Naive B cell (primary cell): ENCODE results near the gene ZMYND19. TPM values are rescaled to one million over a fixed set of nuclear protein-coding genes. Genes with fewer than 3 reads are reported as not detected.
"Not testable (repeated sequence)": the region's sequence is repeated elsewhere in the genome, so short reads cannot be mapped to it uniquely, and the experiment has no call there.

ENCODE experiments used
- ATAC-seq, 2 donors: fragments of 150-1000 bp; cut with Tn5 transposase; 2 replicates each; pipeline ENCODE4 v1.10.0; 2021; ENCODE audit warnings: low read depth in 2 of 2, mild to moderate bottlenecking in 2 of 2, moderate library complexity in 2 of 2
- DNase-seq: peaks from one replicate; pipeline ENCODE4 v3.0.0; 2022
- H3K27ac Mint-ChIP-seq, 6 donors: one replicate each; pipeline ENCODE4 v1.8.0; 2020 to 2022; ENCODE audit warnings: mild to moderate bottlenecking in 6 of 6, mixed read lengths in 6 of 6, moderate library complexity in 5 of 6, inconsistent platforms in 2 of 6
- H3K27me3 Mint-ChIP-seq, 3 donors: one replicate each; pipeline ENCODE4 v1.8.0; 2021 to 2022; ENCODE audit warnings: mixed read lengths in 3 of 3, mild to moderate bottlenecking in 1 of 3
- H3K36me3 Mint-ChIP-seq, 2 donors: one replicate each; pipeline ENCODE4 v1.8.0; 2020 to 2022; ENCODE audit warnings: mixed read lengths in 2 of 2, inconsistent platforms in 1 of 2, mild to moderate bottlenecking in 1 of 2
- H3K4me1 Mint-ChIP-seq, 3 donors: one replicate each; pipeline ENCODE4 v1.8.0; 2020 to 2022; ENCODE audit warnings: mixed read lengths in 3 of 3, inconsistent platforms in 1 of 3, mild to moderate bottlenecking in 1 of 3, moderate library complexity in 1 of 3
- H3K4me3 Mint-ChIP-seq, 8 donors: one replicate each; pipeline ENCODE4 v1.8.0; 2020 to 2022; ENCODE audit warnings: mild to moderate bottlenecking in 8 of 8, mixed read lengths in 8 of 8, moderate library complexity in 8 of 8, inconsistent platforms in 2 of 8
- H3K9me3 Mint-ChIP-seq, 7 donors: one replicate each; pipeline ENCODE4 v1.8.0; 2020 to 2022; ENCODE audit warnings: mixed read lengths in 7 of 7, mild to moderate bottlenecking in 5 of 7, inconsistent platforms in 2 of 7, moderate library complexity in 1 of 7
- polyA plus RNA-seq, 6 donors: library from polyadenylated mRNA; unstranded; fragments of 300-500 nt; fragmentation: Illumina TruSeq; gene quantifications; one replicate each; pipeline ENCODE4 v1.2.3, GENCODE V29; 2021; ENCODE audit warnings: low read depth in 6 of 6

Gene ZMYND19
- polyA plus RNA-seq: 10 to 100 TPM in 1 of 6 donors, 1 to 10 TPM in 5; 4.2 to 13.3 (median 7.2) TPM

DNA sequence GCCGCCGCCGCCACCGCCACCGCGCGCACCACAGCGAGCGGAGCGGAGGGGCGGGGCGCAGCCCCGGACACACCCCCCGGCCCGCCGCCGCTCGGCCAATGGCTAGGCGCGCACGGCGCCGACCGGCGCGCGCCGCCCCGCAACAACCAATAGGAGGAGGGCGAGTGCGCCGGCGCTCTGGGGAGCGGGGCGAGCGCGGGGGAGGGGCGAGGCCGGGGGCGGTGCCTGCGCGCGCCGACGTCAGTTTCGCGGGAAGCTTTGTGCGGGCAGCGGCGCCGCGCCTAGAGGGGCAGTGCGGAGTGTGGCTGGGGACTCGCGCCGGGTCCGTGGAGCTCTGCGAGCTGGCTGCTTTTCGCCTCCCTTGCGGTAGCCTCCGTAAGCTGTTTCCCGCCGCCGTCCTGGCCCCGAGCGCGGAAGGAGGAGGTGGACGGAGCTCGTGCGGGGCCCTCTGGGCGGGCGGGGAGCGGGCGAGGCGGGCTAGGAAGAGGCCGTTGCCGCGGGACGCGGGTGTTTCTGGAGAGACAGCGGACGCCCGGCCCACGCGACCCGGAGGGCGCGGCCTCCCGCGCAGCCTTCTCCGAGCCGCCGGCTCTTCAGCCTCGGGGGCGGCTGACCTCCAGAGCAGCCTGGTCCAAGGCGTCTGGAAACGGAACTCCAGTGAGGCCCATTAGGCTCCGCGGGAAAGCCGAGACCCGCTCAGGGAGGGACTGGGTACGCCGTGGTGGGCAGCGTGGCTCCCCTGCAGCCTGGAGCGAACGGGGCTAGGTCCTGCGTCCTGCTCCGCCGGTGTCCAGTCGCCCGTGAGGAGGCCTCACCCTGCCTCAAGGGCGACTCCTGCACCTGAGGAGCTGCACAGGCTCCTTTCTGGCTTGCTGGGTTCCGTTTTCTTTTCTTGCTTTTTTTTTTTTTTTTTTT lies at the start of gene ZMYND19:
Gene ZMYND19 (minus strand): TSS at position 44 of the 915 bp plus-strand sequence. CDS start 249 bp downstream, outside the sequence.
- DNase-seq: peak; percentile 92
- peaks cover 12 to 27% (median 14%) of the 10 kb centered on the region in 3 donors for H3K4me1 Mint-ChIP-seq
- no peaks in the 10 kb centered on the region for H3K9me3 Mint-ChIP-seq

GRCh38 chr9:137639303-137640051 lies 49.2 kb upstream of the ZMYND19 start:
- H3K27ac Mint-ChIP-seq: peak overlapping the region; percentile 69 to 92 (median 90)
- peaks cover 31 to 64% (median 49%) of the 10 kb centered on the region in 3 donors for H3K4me1 Mint-ChIP-seq
- DNase-seq: no peak
- peaks cover 0 to 16% of the 10 kb centered on the region in 2 donors for H3K36me3 Mint-ChIP-seq
- peak overlapping the region; percentile 24 to 87 (median 77) for H3K4me3 Mint-ChIP-seq
- no peaks in the 10 kb centered on the region for H3K27me3 Mint-ChIP-seq
- peak; percentile 81 to 83 for ATAC-seq
- H3K9me3 Mint-ChIP-seq: no peaks in the 10 kb centered on the region

More for the DNA sequence above, at the start of gene ZMYND19:
- Mint-ChIP-seq H3K27me3 (no peaks in the 10 kb centered on the region), H3K27ac (peak within 1 kb of the TSS; percentile 91 to 98 (median 94)), H3K4me3 (peak within 1 kb of the TSS; percentile 92 to 98 (median 96)), H3K36me3 (peaks cover 6 to 8% of the 10 kb centered on the region in 2 donors)
- peak; percentile 95 to 96 for ATAC-seq

- no peak for DNase-seq
- Mint-ChIP-seq H3K27me3 (no peaks in the 10 kb centered on the region), H3K4me3 (peak overlapping the region; percentile 5 to 87 (median 60)), H3K4me1 (peaks cover 34 to 71% (median 57%) of the 10 kb centered on the region in 3 donors), H3K27ac (peak overlapping the region in 5 of 6 donors; percentile 10 to 88 (median 74)), H3K36me3 (peaks cover 0 to 13% of the 10 kb centered on the region in 2 donors), H3K9me3 (no peaks in the 10 kb centered on the region)
- ATAC-seq: no peak
These were observed 48.4 kb upstream of the ZMYND19 start for GRCh38 chr9:137638680-137639079.

- H3K9me3 Mint-ChIP-seq: no peaks in the 10 kb centered on the region
- H3K36me3 Mint-ChIP-seq: peaks cover 0 to 7% of the 10 kb centered on the region in 2 donors
- DNase-seq (no peak), ATAC-seq (no peak)
- peaks cover 45 to 75% (median 63%) of the 10 kb centered on the region in 3 donors for H3K4me1 Mint-ChIP-seq
- no peak overlapping the region for H3K4me3 Mint-ChIP-seq
- H3K27me3 Mint-ChIP-seq: no peaks in the 10 kb centered on the region
- H3K27ac Mint-ChIP-seq: peak overlapping the region in 1 of 6 donors; percentile 82
These were observed 43.7 kb upstream of the ZMYND19 start for GRCh38 chr9:137634016-137634415.

DNA sequence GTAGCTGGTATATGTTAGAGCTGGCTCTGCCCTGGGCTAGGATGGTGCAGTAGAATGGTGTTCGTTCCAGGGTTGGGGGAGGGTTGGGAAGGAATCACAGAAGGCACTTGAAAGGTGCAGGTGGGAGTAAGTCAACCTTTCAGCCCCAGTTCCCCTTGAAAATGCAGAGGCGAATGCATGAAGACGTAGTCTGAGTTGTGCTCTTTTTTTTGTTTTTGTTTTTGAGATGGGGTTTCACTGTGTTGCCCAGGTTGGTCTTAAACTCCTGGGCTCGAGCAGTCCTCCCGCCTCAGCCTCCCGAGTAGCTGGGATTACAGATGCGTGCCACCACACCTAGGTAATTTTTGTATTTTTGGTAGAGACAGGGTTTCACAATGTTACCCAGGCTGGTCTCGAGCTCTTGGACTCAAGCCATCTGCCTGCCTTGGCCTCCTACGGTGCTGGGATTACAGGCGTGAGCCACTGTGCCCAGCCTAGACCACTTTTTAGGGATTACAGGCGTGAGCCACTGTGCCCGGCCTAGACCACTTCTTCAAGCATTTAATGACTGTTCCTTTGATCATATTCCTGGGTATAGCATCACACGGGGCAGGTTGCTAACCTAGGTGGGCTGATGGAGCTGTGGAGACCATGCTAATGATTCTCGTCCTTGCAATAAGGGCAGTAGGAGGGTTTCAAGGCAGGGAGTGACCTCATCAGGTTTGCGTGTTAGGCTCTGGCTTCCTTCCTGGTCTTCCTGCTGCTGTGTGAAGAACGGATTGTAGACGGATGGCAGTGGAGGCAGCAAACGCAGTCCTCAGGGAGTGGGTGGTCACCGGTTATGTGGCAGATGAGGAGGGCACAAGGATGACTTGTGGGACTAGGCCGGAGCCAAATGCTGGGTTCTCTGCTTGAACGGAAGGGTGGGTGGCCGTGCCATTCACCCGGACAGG lies 42.2 kb upstream of the ZMYND19 start:
- DNase-seq: no peak
- Mint-ChIP-seq H3K36me3 (peaks cover 0 to 7% of the 10 kb centered on the region in 2 donors), H3K4me3 (peak overlapping the region in 5 of 8 donors; percentile 13 to 61 (median 40)), H3K27me3 (no peaks in the 10 kb centered on the region), H3K27ac (peak overlapping the region; percentile 61 to 92 (median 73)), H3K4me1 (peaks cover 50 to 77% (median 70%) of the 10 kb centered on the region in 3 donors), H3K9me3 (no peaks in the 10 kb centered on the region)
- ATAC-seq: no peak

GRCh38 chr9:137631345-137632229 lies 41.3 kb upstream of the ZMYND19 start:
- H3K27me3 Mint-ChIP-seq: no peaks in the 10 kb centered on the region
- ATAC-seq: no peak
- H3K36me3 Mint-ChIP-seq: peaks cover 0 to 7% of the 10 kb centered on the region in 2 donors
- H3K4me1 Mint-ChIP-seq: peaks cover 50 to 72% (median 67%) of the 10 kb centered on the region in 3 donors
- peak overlapping the region in 3 of 8 donors; percentile 33 to 42 (median 40) for H3K4me3 Mint-ChIP-seq
- no peak for DNase-seq
- no peaks in the 10 kb centered on the region for H3K9me3 Mint-ChIP-seq
- H3K27ac Mint-ChIP-seq: peak overlapping the region in 5 of 6 donors; percentile 61 to 81 (median 67)

DNA sequence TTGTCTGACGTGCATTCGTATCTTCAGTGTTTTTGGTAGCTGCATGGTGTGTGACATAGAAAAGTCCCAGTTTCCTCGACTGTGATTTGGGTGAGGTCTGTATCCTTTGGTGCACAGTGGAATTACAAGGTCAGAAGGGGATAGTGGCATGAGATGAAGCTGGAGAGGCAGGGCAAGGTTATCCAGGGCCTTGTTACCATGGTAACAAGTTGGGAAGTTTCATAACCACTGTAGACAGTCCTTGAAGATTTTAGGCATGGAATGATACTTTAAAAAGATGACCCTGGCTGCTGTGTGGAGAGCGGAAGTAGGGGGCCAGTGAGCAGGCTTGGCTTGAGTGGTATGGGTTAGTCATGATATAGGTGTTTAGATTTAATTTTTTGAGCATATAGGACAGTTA lies 40.4 kb upstream of the ZMYND19 start:
- DNase-seq (no peak), ATAC-seq (peak in 1 of 2 donors; percentile 44)
- Mint-ChIP-seq H3K27me3 (no peaks in the 10 kb centered on the region), H3K4me3 (peak overlapping the region in 5 of 8 donors; percentile 5 to 41 (median 26)), H3K4me1 (peaks cover 50 to 69% (median 66%) of the 10 kb centered on the region in 3 donors), H3K27ac (peak overlapping the region in 5 of 6 donors; percentile 2 to 80 (median 44)), H3K9me3 (no peaks in the 10 kb centered on the region), H3K36me3 (peaks cover 0 to 7% of the 10 kb centered on the region in 2 donors)

GRCh38 chr9:137630126-137630525 lies 39.8 kb upstream of the ZMYND19 start:
- H3K27me3 Mint-ChIP-seq: no peaks in the 10 kb centered on the region
- ATAC-seq (no peak), DNase-seq (no peak)
- H3K36me3 Mint-ChIP-seq: peaks cover 0 to 7% of the 10 kb centered on the region in 2 donors
- H3K27ac Mint-ChIP-seq: peak overlapping the region in 4 of 6 donors; percentile 20 to 80 (median 37)
- no peaks in the 10 kb centered on the region for H3K9me3 Mint-ChIP-seq
- H3K4me1 Mint-ChIP-seq: peaks cover 56 to 74% (median 72%) of the 10 kb centered on the region in 3 donors
- H3K4me3 Mint-ChIP-seq: peak overlapping the region in 5 of 8 donors; percentile 5 to 43 (median 22)

DNA sequence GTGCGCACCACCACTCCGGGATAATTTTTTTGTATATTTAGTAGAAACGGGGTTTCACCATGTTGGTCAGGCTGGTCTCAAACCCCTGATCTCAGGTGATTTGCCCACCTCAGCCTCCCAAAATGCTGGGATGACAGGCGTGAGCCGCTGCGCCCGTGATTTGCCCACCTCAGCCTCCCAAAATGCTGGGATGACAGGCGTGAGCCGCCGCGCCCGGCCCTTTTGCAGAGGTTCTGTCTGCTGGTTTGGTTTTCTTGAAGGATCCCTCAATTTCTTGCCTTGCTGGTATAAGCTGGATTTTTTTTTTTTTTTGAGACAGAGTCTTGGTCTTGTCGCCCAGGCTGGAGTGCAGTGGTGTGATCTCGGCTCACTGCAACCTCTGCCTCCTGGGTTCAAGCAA lies 37.1 kb upstream of the ZMYND19 start:
- Mint-ChIP-seq H3K4me3 (peak overlapping the region in 1 of 8 donors; percentile 2), H3K4me1 (peaks cover 44 to 77% (median 55%) of the 10 kb centered on the region in 3 donors), H3K27ac (peak overlapping the region in 2 of 6 donors; percentile 47 to 72)
- H3K9me3 Mint-ChIP-seq, H3K27me3 Mint-ChIP-seq, DNase-seq, ATAC-seq, H3K36me3 Mint-ChIP-seq: not testable (repeated sequence)

DNA sequence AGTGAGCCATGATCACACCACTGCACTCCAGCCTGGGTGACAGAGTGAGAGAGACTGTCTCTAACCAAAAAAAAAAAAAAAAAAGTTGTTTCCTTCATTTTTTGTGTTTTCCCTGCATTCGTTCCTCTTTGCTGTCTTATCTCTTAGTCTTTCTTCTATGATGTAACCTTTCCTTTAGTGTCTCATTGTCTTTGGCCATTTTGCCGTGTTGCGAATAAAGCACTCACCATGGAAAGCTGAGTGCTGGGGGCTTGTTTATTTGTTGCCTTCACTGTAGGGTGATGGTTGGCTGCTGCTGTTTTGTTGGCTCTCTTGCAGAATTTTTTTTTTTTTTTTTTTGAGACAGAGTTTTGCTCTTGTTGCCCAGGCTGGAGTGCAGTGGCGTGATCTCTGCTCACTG lies 36.2 kb upstream of the ZMYND19 start:
- H3K4me1 Mint-ChIP-seq: peaks cover 37 to 75% (median 50%) of the 10 kb centered on the region in 3 donors
- no peaks in the 10 kb centered on the region for H3K9me3 Mint-ChIP-seq
- no peak for ATAC-seq
- peaks cover 0 to 7% of the 10 kb centered on the region in 2 donors for H3K36me3 Mint-ChIP-seq
- no peak for DNase-seq
- H3K27me3 Mint-ChIP-seq: no peaks in the 10 kb centered on the region
- peak overlapping the region in 3 of 8 donors; percentile 9 to 65 (median 60) for H3K4me3 Mint-ChIP-seq
- peak overlapping the region in 2 of 6 donors; percentile 39 to 72 for H3K27ac Mint-ChIP-seq

DNA sequence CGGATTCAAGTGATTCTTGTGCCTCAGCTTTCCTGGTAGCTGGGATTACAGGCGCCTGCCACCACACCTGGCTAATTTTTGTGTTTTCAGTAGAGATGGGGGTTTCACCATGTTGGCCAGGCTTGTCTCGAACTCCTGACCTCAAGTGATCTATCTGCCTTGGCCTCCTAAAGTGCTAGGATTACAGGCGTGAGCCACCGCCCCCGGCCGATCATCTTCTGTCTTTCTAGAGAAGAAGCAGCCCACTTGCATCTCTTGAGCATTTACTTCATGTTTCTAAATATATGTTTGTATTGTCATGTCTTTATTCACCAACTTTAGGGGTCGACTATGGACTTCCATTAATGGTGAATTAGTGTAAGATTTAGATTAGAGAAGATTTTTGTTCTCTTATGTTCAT lies 31.9 kb upstream of the ZMYND19 start:
- not testable (repeated sequence) for H3K36me3 Mint-ChIP-seq, H3K27me3 Mint-ChIP-seq, DNase-seq, ATAC-seq, H3K9me3 Mint-ChIP-seq
- Mint-ChIP-seq H3K27ac (peak overlapping the region in 1 of 6 donors; percentile 67), H3K4me3 (peak overlapping the region in 5 of 8 donors; percentile 35 to 76 (median 64)), H3K4me1 (peaks cover 31 to 69% (median 49%) of the 10 kb centered on the region in 3 donors)
